HL-60 (cell line): ENCODE measurements around the gene HOXB2.

Experiments
- CTCF ChIP-seq: IDR thresholded peaks from one replicate; pipeline ENCODE4 v1.5.1; 2011; ENCODE audit warnings: low read length, control low read depth, inconsistent platforms; ENCODE audit not compliant: insufficient read depth
- GABPA ChIP-seq: IDR thresholded peaks from 2 replicates; pipeline ENCODE4 v1.6.1; 2012; ENCODE audit warnings: low read depth
- POLR2AphosphoS5 ChIP-seq: IDR thresholded peaks from 2 replicates; pipeline ENCODE4 v1.6.1; 2012; ENCODE audit warnings: low read depth
- REST ChIP-seq: IDR thresholded peaks from 2 replicates; pipeline ENCODE4 v1.6.1; 2012; ENCODE audit warnings: low read depth; ENCODE audit not compliant: insufficient replicate concordance
- SPI1 ChIP-seq: IDR thresholded peaks from 2 replicates; pipeline ENCODE4 v1.6.1; 2012; ENCODE audit warnings: low read depth, mild to moderate bottlenecking, borderline replicate concordance

GRCh38 chr17:48589831-48590606, 45.1 kb upstream of the HOXB2 start, which contains the start of gene HOXB3:
- no peak for TF ChIP-seq SPI1
- TF ChIP-seq REST: no peak
- no peak for TF ChIP-seq POLR2AphosphoS5
- TF ChIP-seq CTCF: no peak
- no peak for TF ChIP-seq GABPA
